ENCODE data around the gene RNF113A. TPM values are rescaled to one million over a fixed set of nuclear protein-coding genes. Genes with fewer than 3 reads are reported as not detected.

RNF113A gene
- total RNA-seq, 1 donor from 2014 or later: 28.1 TPM

GRCh38 chrX:119885554-119886428 is 14.3 kb upstream of the RNF113A start:
- no peak overlapping the region for H3K27ac Mint-ChIP-seq
- peaks cover 6% of the 10 kb centered on the region for H3K4me1 Mint-ChIP-seq
- ChIA-PET POLR2A (no interaction called here), CTCF (no interaction called here)
- no peaks in the 10 kb centered on the region for H3K36me3 Mint-ChIP-seq (ENCODE audit: low read depth)
- no peak for TF ChIP-seq CTCF (IDR thresholded peaks at IDR 0.05)
- DNase-seq: no peak
- H3K9me3 Mint-ChIP-seq: no peaks in the 10 kb centered on the region
- no peaks in the 10 kb centered on the region for H3K27me3 Mint-ChIP-seq
- H3K4me3 Mint-ChIP-seq: no peak overlapping the region
- intact Hi-C loops (cut with micrococcal nuclease): no loop called here
- ATAC-seq (ENCODE audit: low read depth): no peak

- TF ChIP-seq CTCF (IDR thresholded peaks at IDR 0.05): no peak
- ChIA-PET CTCF (no interaction called here), POLR2A (interaction anchor here (1.2 kb wide), 1 partner anchor 89 kb away, joined by 4 read pairs; the partner anchor contains the start of gene RPL39)
- intact Hi-C loops (cut with micrococcal nuclease): loop anchor here (1.0 to 2.0 kb wide), 2 partner anchors 90 to 364 kb away; partner anchors contain the start of gene RPL39
- Mint-ChIP-seq H3K36me3 (ENCODE audit: low read depth) (peaks cover 15% of the 10 kb centered on the region), H3K9me3 (no peaks in the 10 kb centered on the region), H3K4me3 (no peak overlapping the region), H3K27me3 (no peaks in the 10 kb centered on the region), H3K27ac (no peak overlapping the region), H3K4me1 (peaks cover 13% of the 10 kb centered on the region)
- ATAC-seq (ENCODE audit: low read depth) (peak; percentile 81), DNase-seq (no peak)
Measured at GRCh38 chrX:119880552-119881437, 9.3 kb upstream of the RNF113A start.

- H3K36me3 Mint-ChIP-seq (ENCODE audit: low read depth): peaks cover 16% of the 10 kb centered on the region
- H3K27ac Mint-ChIP-seq: no peak overlapping the region
- POLR2A ChIA-PET: interaction anchor here (0.7 to 1.6 kb wide), 3 partner anchors 89 to 122 kb away, joined by 3 to 4 read pairs (median 4); partner anchors contain the start of gene RPL39
- peaks cover 13% of the 10 kb centered on the region for H3K4me1 Mint-ChIP-seq
- intact Hi-C loops (cut with micrococcal nuclease): loop anchor here (2.0 kb wide), 1 partner anchor 89 kb away; the partner anchor contains the start of gene RPL39
- ATAC-seq (ENCODE audit: low read depth) (no peak), DNase-seq (no peak)
- CTCF ChIA-PET: no interaction called here
- no peaks in the 10 kb centered on the region for H3K27me3 Mint-ChIP-seq
- no peak overlapping the region for H3K4me3 Mint-ChIP-seq
- no peaks in the 10 kb centered on the region for H3K9me3 Mint-ChIP-seq
- TF ChIP-seq CTCF (IDR thresholded peaks at IDR 0.05): no peak
Measured at GRCh38 chrX:119880076-119880475, 8.5 kb upstream of the RNF113A start.

GRCh38 chrX:119878740-119879139 is 7.2 kb upstream of the RNF113A start:
- H3K4me1 Mint-ChIP-seq: peaks cover 13% of the 10 kb centered on the region
- H3K27ac Mint-ChIP-seq: no peak overlapping the region
- TF ChIP-seq CTCF (IDR thresholded peaks at IDR 0.05): no peak
- H3K36me3 Mint-ChIP-seq (ENCODE audit: low read depth): peaks cover 19% of the 10 kb centered on the region
- no peak for ATAC-seq (ENCODE audit: low read depth)
- CTCF ChIA-PET: interaction anchor here (0.7 to 1.0 kb wide), 2 partner anchors 9 to 810 kb away, joined by 3 to 4 read pairs; no protein-coding TSS in a partner anchor
- no peak overlapping the region for H3K4me3 Mint-ChIP-seq
- no peaks in the 10 kb centered on the region for H3K27me3 Mint-ChIP-seq
- POLR2A ChIA-PET: interaction anchor here (0.6 to 1.6 kb wide), 2 partner anchors 88 to 354 kb away, joined by 4 read pairs; partner anchors contain the start of gene RPL39
- intact Hi-C loops (cut with micrococcal nuclease): loop anchor here (10.0 kb wide), 1 partner anchor 484 kb away; the partner anchor contains the start of gene SLC25A43
- DNase-seq: no peak
- no peaks in the 10 kb centered on the region for H3K9me3 Mint-ChIP-seq
